Measurements from ENCODE around the gene BRME1. TPM values are rescaled to one million over a fixed set of nuclear protein-coding genes. Genes with fewer than 3 reads are reported as not detected.
A peak's percentile ranks its signal among the peaks of the same experiment; 100 is the strongest.

The BRME1 gene
- polyA plus RNA-seq, 3 donors: 0.05 to 0.28 TPM; not detected in 1

GRCh38 chr19:13906910-13907309 is 993 bp upstream of the BRME1 start:
- peaks cover 2 to 6% of the 10 kb centered on the region in 2 donors for H3K36me3 ChIP-seq (replicated peaks in 1 of 2; ENCODE audit: control insufficient read depth in 1 of 2, insufficient read depth in 2 of 2, low read length in 2 of 2)
- H3K4me2 ChIP-seq (replicated peaks; ENCODE audit: extremely low read depth, low read length, poor library complexity, severe bottlenecking): peak overlapping the region; percentile 96
- WGBS (ENCODE audit: insufficient coverage): 100% methylated on average over 2 of the region's 5 CpGs
- peak overlapping the region; percentile 79 to 82 for H3K4me3 Mint-ChIP-seq
- H3K27me3 ChIP-seq (ENCODE audit: control insufficient read depth in 2 of 2, insufficient read depth in 2 of 2, low read length in 2 of 2): no peaks in the 10 kb centered on the region
- no peaks in the 10 kb centered on the region for H3K9me3 ChIP-seq (replicated peaks in 1 of 2; ENCODE audit: control insufficient read depth in 1 of 2, insufficient read depth in 1 of 2, low read length in 2 of 2)
- no peak for DNase-seq
- H3K4me1 ChIP-seq (ENCODE audit: control insufficient read depth in 1 of 2, insufficient read depth in 2 of 2, low read length in 2 of 2): peaks cover 21 to 31% of the 10 kb centered on the region in 2 donors
- peaks cover 25% of the 10 kb centered on the region for H3K4me1 Mint-ChIP-seq
- H3K36me3 Mint-ChIP-seq: peaks cover 11 to 28% of the 10 kb centered on the region in 2 donors
- intact Hi-C loops (cut with micrococcal nuclease): no loop called here
- H3K9me3 Mint-ChIP-seq: no peaks in the 10 kb centered on the region
- no peak overlapping the region for H3K27ac ChIP-seq (ENCODE audit: low read depth in 1 of 2, low read length in 2 of 2)
- peak overlapping the region; percentile 94 for H2AFZ ChIP-seq (ENCODE audit: insufficient read depth, low read depth, low read length, poor library complexity, severe bottlenecking)
- peaks cover 0 to 2% (median 1%) of the 10 kb centered on the region in 3 donors for H3K27me3 Mint-ChIP-seq (ENCODE audit: low read depth in 3 of 3)
- H3K9ac ChIP-seq (ENCODE audit: insufficient read depth, low read length, poor library complexity, severe bottlenecking): peak overlapping the region; percentile 82
- TF ChIP-seq CTCF (IDR thresholded peaks at IDR 0.05): no peak
- peak overlapping the region; percentile 63 to 86 (median 86) for H3K4me3 ChIP-seq (replicated peaks in 1 of 3; ENCODE audit: low read depth in 2 of 3, low read length in 3 of 3)
- peaks cover 9% of the 10 kb centered on the region for H3K79me2 ChIP-seq (ENCODE audit: insufficient read depth, low read length)
- peak overlapping the region in 3 of 7 donors; percentile 21 to 68 (median 61) for H3K27ac Mint-ChIP-seq
- H4K20me1 ChIP-seq (ENCODE audit: insufficient read depth, low read length): no peaks in the 10 kb centered on the region

GRCh38 chr19:13906521-13906904 is 596 bp upstream of the BRME1 start:
- WGBS (ENCODE audit: insufficient coverage): under 1% methylated on average over 11 of the region's 13 CpGs
- peak overlapping the region; percentile 79 to 82 for H3K4me3 Mint-ChIP-seq
- Histone ChIP-seq H3K4me1 (ENCODE audit: control insufficient read depth in 1 of 2, insufficient read depth in 2 of 2, low read length in 2 of 2) (peaks cover 21 to 31% of the 10 kb centered on the region in 2 donors), H3K9me3 (replicated peaks in 1 of 2; ENCODE audit: control insufficient read depth in 1 of 2, insufficient read depth in 1 of 2, low read length in 2 of 2) (no peaks in the 10 kb centered on the region), H3K79me2 (ENCODE audit: insufficient read depth, low read length) (peaks cover 9% of the 10 kb centered on the region), H3K4me3 (replicated peaks in 1 of 3; ENCODE audit: low read depth in 2 of 3, low read length in 3 of 3) (peak overlapping the region; percentile 63 to 86 (median 86)), H3K4me2 (replicated peaks; ENCODE audit: extremely low read depth, low read length, poor library complexity, severe bottlenecking) (peak overlapping the region; percentile 96), H3K36me3 (replicated peaks in 1 of 2; ENCODE audit: control insufficient read depth in 1 of 2, insufficient read depth in 2 of 2, low read length in 2 of 2) (peaks cover 2 to 6% of the 10 kb centered on the region in 2 donors), H3K9ac (ENCODE audit: insufficient read depth, low read length, poor library complexity, severe bottlenecking) (peak overlapping the region; percentile 82), H4K20me1 (ENCODE audit: insufficient read depth, low read length) (no peaks in the 10 kb centered on the region), H2AFZ (ENCODE audit: insufficient read depth, low read depth, low read length, poor library complexity, severe bottlenecking) (peak overlapping the region; percentile 94), H3K27ac (ENCODE audit: low read depth in 1 of 2, low read length in 2 of 2) (peak overlapping the region in 1 of 2 donors; percentile 78), H3K27me3 (ENCODE audit: control insufficient read depth in 2 of 2, insufficient read depth in 2 of 2, low read length in 2 of 2) (no peaks in the 10 kb centered on the region)
- peaks cover 10 to 25% of the 10 kb centered on the region in 2 donors for H3K36me3 Mint-ChIP-seq
- no peak for TF ChIP-seq CTCF (IDR thresholded peaks at IDR 0.05)
- H3K4me1 Mint-ChIP-seq: peaks cover 25% of the 10 kb centered on the region
- H3K27ac Mint-ChIP-seq: peak overlapping the region in 3 of 7 donors; percentile 21 to 68 (median 61)
- H3K9me3 Mint-ChIP-seq: no peaks in the 10 kb centered on the region
- H3K27me3 Mint-ChIP-seq (ENCODE audit: low read depth in 3 of 3): peaks cover 0 to 2% (median 1%) of the 10 kb centered on the region in 3 donors
- intact Hi-C loops (cut with micrococcal nuclease): no loop called here
- no peak for DNase-seq

All from CD14-positive monocyte (primary cell).